Measurements from ENCODE around the gene IRF6. TPM values are rescaled to one million over a fixed set of nuclear protein-coding genes. Genes with fewer than 3 reads are reported as not detected.

Gene IRF6
- total and polyA plus RNA-seq, 3 donors from 2014 or later, result 8.2 to 19.2 (median 8.7) TPM

GRCh38 chr1:209749670-209750323 lies 56.1 kb downstream of the IRF6 start:
- intact Hi-C loops (cut with DNase I; ENCODE audit: low total_unique reads), result loop anchor here (10.0 kb wide), 2 partner anchors 55 to 165 kb away; partner anchors contain the start of gene CAMK1G
- no peak for DNase-seq

GRCh38 chr1:209749205-209749604 lies 56.7 kb downstream of the IRF6 start:
- Histone ChIP-seq H3K9me3 (no peaks in the 10 kb centered on the region), H3K4me3 (no peak overlapping the region), H3K4me1 (peaks cover 16% of the 10 kb centered on the region), H3K36me3 (ENCODE audit: low read depth, missing control alignments) (no peaks in the 10 kb centered on the region), H3K27me3 (no peaks in the 10 kb centered on the region), H3K27ac (no peak overlapping the region)
- no peak for DNase-seq
- 69 to 84% methylated on average over 2 of the region's 2 CpGs for WGBS, 2 donors
- no peak for TF ChIP-seq POLR2A (IDR thresholded peaks at IDR 0.05)
- no peak for TF ChIP-seq CTCF (IDR thresholded peaks at IDR 0.05)
- intact Hi-C loops (cut with DNase I; ENCODE audit: low total_unique reads), result loop anchor here (10.0 kb wide), 2 partner anchors 54 to 164 kb away; partner anchors contain the start of gene CAMK1G

More at GRCh38 chr1:209749670-209750323, 56.1 kb downstream of the IRF6 start:
- TF ChIP-seq POLR2A (IDR thresholded peaks at IDR 0.05) (no peak), CTCF (IDR thresholded peaks at IDR 0.05) (no peak)
- peaks cover 16% of the 10 kb centered on the region for H3K4me1 ChIP-seq
- H3K9me3 ChIP-seq, result no peaks in the 10 kb centered on the region
- no peak overlapping the region for H3K4me3 ChIP-seq
- H3K36me3 ChIP-seq (ENCODE audit: low read depth, missing control alignments), result no peaks in the 10 kb centered on the region
- WGBS, 2 donors, result 79 to 81% methylated on average over 6 of the region's 6 CpGs
- H3K27me3 ChIP-seq, result no peaks in the 10 kb centered on the region
- H3K27ac ChIP-seq, result no peak overlapping the region

- DNase-seq, result no peak
- Histone ChIP-seq H3K27ac (no peak overlapping the region), H3K27me3 (no peaks in the 10 kb centered on the region), H3K36me3 (ENCODE audit: low read depth, missing control alignments) (no peaks in the 10 kb centered on the region), H3K9me3 (no peaks in the 10 kb centered on the region), H3K4me1 (peaks cover 16% of the 10 kb centered on the region), H3K4me3 (no peak overlapping the region)
- TF ChIP-seq CTCF (IDR thresholded peaks at IDR 0.05) (no peak), POLR2A (IDR thresholded peaks at IDR 0.05) (no peak)
- WGBS, 2 donors, result 66 to 75% methylated on average over 4 of the region's 4 CpGs
- intact Hi-C loops (cut with DNase I; ENCODE audit: low total_unique reads), result loop anchor here (10.0 kb wide), 2 partner anchors 54 to 164 kb away; partner anchors contain the start of gene CAMK1G
Measured at GRCh38 chr1:209748620-209749019, 57.3 kb downstream of the IRF6 start.

- H3K4me3 ChIP-seq, result peak overlapping the region; percentile 31 to 37
- H3K27me3 ChIP-seq, result no peaks in the 10 kb centered on the region
- DNase-seq, result peak; percentile 93
- WGBS, 2 donors, result 5 to 9% methylated on average over 16 to 35 of the region's 37 CpGs
- peak overlapping the region in 1 of 2 donors; percentile 68 for H3K27ac ChIP-seq
- H3K4me1 ChIP-seq, result peaks cover 22% of the 10 kb centered on the region
- no peaks in the 10 kb centered on the region for H3K9me3 ChIP-seq
- H3K36me3 ChIP-seq (ENCODE audit: low read depth, missing control alignments), result no peaks in the 10 kb centered on the region
- intact Hi-C loops (cut with DNase I; ENCODE audit: low total_unique reads), result loop anchor here (10.0 kb wide), 2 partner anchors 53 to 163 kb away; partner anchors contain the start of gene CAMK1G
- TF ChIP-seq POLR2A (IDR thresholded peaks at IDR 0.05) (no peak), CTCF (IDR thresholded peaks at IDR 0.05) (peak; percentile 96 to 99 (median 98))
Measured at GRCh38 chr1:209747580-209748262, 58.2 kb downstream of the IRF6 start.
